ENCODE measurements around the gene PXYLP1. TPM values are rescaled to one million over a fixed set of nuclear protein-coding genes. Genes with fewer than 3 reads are reported as not detected.

The PXYLP1 gene
- total RNA-seq, 3 donors from 2014 or later (not counting 1 experiment from before 2014, with no cell fraction given) = 13.0 to 32.4 (median 21.7) TPM

DNA sequence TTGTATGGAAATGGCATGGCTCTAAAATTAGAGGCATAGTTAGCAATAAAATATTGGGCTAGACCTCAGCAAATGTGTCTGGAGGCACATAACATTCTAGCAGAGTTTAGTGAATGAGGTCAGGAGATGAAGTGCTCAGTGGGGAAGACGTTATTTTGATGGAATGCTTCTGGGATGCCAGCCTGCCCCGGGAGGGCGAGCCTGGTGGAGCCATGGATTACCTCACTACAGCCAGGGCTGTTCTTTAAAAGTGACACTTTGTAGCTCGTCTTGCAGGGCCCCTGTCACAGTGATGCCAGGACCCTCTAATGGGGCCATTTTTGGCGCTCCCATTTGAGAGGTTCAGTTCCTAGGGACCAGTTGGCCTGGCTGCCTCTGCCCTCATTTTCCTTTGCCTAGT is 48.5 kb downstream of the PXYLP1 start:
- Histone ChIP-seq H3K4me3 (ENCODE audit: low read length) (no peak overlapping the region), H3K36me3 (ENCODE audit: control insufficient read depth, insufficient read depth, low read length) (peaks cover 12% of the 10 kb centered on the region)
- no peaks in the 10 kb centered on the region for H3K36me3 Mint-ChIP-seq

GRCh38 chr3:141280690-141281089 is 49.1 kb downstream of the PXYLP1 start:
- Histone ChIP-seq H3K27ac (ENCODE audit: low read length) (no peak overlapping the region), H3K4me3 (ENCODE audit: low read length) (no peak overlapping the region), H3K4me1 (ENCODE audit: control insufficient read depth, insufficient read depth, low read length) (peaks cover 10% of the 10 kb centered on the region), H3K27me3 (ENCODE audit: control insufficient read depth, insufficient read depth, low read length) (no peaks in the 10 kb centered on the region), H3K36me3 (ENCODE audit: control insufficient read depth, insufficient read depth, low read length) (peaks cover 12% of the 10 kb centered on the region), H3K9me3 (ENCODE audit: control insufficient read depth, insufficient read depth, low read length) (no peaks in the 10 kb centered on the region)
- intact Hi-C loops (cut with micrococcal nuclease) = no loop called here
- peaks cover 6 to 8% of the 10 kb centered on the region in 2 donors for H3K4me1 Mint-ChIP-seq
- TF ChIP-seq, protein P1, sequence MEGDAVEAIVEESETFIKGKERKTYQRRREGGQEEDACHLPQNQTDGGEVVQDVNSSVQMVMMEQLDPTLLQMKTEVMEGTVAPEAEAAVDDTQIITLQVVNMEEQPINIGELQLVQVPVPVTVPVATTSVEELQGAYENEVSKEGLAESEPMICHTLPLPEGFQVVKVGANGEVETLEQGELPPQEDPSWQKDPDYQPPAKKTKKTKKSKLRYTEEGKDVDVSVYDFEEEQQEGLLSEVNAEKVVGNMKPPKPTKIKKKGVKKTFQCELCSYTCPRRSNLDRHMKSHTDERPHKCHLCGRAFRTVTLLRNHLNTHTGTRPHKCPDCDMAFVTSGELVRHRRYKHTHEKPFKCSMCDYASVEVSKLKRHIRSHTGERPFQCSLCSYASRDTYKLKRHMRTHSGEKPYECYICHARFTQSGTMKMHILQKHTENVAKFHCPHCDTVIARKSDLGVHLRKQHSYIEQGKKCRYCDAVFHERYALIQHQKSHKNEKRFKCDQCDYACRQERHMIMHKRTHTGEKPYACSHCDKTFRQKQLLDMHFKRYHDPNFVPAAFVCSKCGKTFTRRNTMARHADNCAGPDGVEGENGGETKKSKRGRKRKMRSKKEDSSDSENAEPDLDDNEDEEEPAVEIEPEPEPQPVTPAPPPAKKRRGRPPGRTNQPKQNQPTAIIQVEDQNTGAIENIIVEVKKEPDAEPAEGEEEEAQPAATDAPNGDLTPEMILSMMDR (IDR thresholded peaks at IDR 0.05) = no peak
- DNase-seq (no peak), ATAC-seq (no peak)
- no peak overlapping the region for H3K4me3 Mint-ChIP-seq
- no peaks in the 10 kb centered on the region for H3K9me3 Mint-ChIP-seq
- no peaks in the 10 kb centered on the region for H3K27me3 Mint-ChIP-seq (ENCODE audit: low read depth in 2 of 2)
- H3K27ac Mint-ChIP-seq = no peak overlapping the region
- H3K36me3 Mint-ChIP-seq = no peaks in the 10 kb centered on the region
- WGBS (ENCODE audit: insufficient coverage) = 97% methylated on average over 4 of the region's 4 CpGs

More for the DNA sequence above, 48.5 kb downstream of the PXYLP1 start:
- H3K9me3 Mint-ChIP-seq = no peaks in the 10 kb centered on the region
- Histone ChIP-seq H3K9me3 (ENCODE audit: control insufficient read depth, insufficient read depth, low read length) (no peaks in the 10 kb centered on the region), H3K27ac (ENCODE audit: low read length) (no peak overlapping the region), H3K27me3 (ENCODE audit: control insufficient read depth, insufficient read depth, low read length) (no peaks in the 10 kb centered on the region), H3K4me1 (ENCODE audit: control insufficient read depth, insufficient read depth, low read length) (peaks cover 15% of the 10 kb centered on the region)
- H3K4me3 Mint-ChIP-seq = no peak overlapping the region
- intact Hi-C loops (cut with micrococcal nuclease) = no loop called here
- ATAC-seq (no peak), DNase-seq (no peak)
- 86% methylated on average over 5 of the region's 5 CpGs for WGBS (ENCODE audit: insufficient coverage)
- H3K4me1 Mint-ChIP-seq = peaks cover 11 to 13% of the 10 kb centered on the region in 2 donors
- no peaks in the 10 kb centered on the region for H3K27me3 Mint-ChIP-seq (ENCODE audit: low read depth in 2 of 2)
- no peak overlapping the region for H3K27ac Mint-ChIP-seq
- TF ChIP-seq, protein P1 (IDR thresholded peaks at IDR 0.05) = no peak

DNA sequence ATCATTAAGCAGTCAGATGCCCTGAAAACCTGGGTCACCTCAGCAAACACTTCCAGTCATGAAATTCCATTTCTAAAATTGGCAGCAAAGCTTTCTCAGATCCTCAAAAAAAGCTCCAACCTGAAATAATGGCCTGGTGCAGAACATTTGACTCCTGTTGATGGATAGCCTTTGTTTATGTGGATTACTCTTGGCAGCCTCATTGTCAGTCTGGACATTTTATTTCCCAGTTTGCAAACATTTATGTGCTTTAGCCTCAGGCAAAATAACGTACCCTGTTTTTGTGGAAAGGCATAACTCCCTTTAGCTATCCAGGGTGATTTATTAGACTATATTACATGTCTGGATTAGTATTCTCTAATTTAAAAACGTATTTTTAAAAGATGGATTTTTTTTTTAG is 53.9 kb downstream of the PXYLP1 start:
- Mint-ChIP-seq H3K27ac (no peak overlapping the region), H3K4me1 (no peaks in the 10 kb centered on the region), H3K27me3 (ENCODE audit: low read depth in 2 of 2) (no peaks in the 10 kb centered on the region), H3K4me3 (no peak overlapping the region), H3K36me3 (no peaks in the 10 kb centered on the region), H3K9me3 (no peaks in the 10 kb centered on the region)
- H3K27ac ChIP-seq (ENCODE audit: low read length) = no peak overlapping the region
- peaks cover 23% of the 10 kb centered on the region for H3K36me3 ChIP-seq (ENCODE audit: control insufficient read depth, insufficient read depth, low read length)
- no peaks in the 10 kb centered on the region for H3K9me3 ChIP-seq (ENCODE audit: control insufficient read depth, insufficient read depth, low read length)
- H3K4me3 ChIP-seq (ENCODE audit: low read length) = no peak overlapping the region
- no peaks in the 10 kb centered on the region for H3K27me3 ChIP-seq (ENCODE audit: control insufficient read depth, insufficient read depth, low read length)
- no peaks in the 10 kb centered on the region for H3K4me1 ChIP-seq (ENCODE audit: control insufficient read depth, insufficient read depth, low read length)
- WGBS (ENCODE audit: insufficient coverage) = 86% methylated on average over 2 of the region's 2 CpGs
- DNase-seq = no peak
- ATAC-seq = no peak
- TF ChIP-seq, protein P1 (IDR thresholded peaks at IDR 0.05) = no peak
- intact Hi-C loops (cut with micrococcal nuclease) = no loop called here

GRCh38 chr3:141286856-141287255 is 55.2 kb downstream of the PXYLP1 start:
- no peaks in the 10 kb centered on the region for H3K27me3 ChIP-seq (ENCODE audit: control insufficient read depth, insufficient read depth, low read length)
- no peak overlapping the region for H3K4me3 ChIP-seq (ENCODE audit: low read length)
- intact Hi-C loops (cut with micrococcal nuclease) = no loop called here
- DNase-seq (no peak), ATAC-seq (no peak)
- Mint-ChIP-seq H3K27ac (no peak overlapping the region), H3K4me1 (no peaks in the 10 kb centered on the region), H3K4me3 (no peak overlapping the region), H3K36me3 (no peaks in the 10 kb centered on the region), H3K27me3 (ENCODE audit: low read depth in 2 of 2) (no peaks in the 10 kb centered on the region), H3K9me3 (no peaks in the 10 kb centered on the region)
- H3K27ac ChIP-seq (ENCODE audit: low read length) = no peak overlapping the region
- WGBS (ENCODE audit: insufficient coverage) = 93% methylated on average over 14 of the region's 14 CpGs
- no peaks in the 10 kb centered on the region for H3K9me3 ChIP-seq (ENCODE audit: control insufficient read depth, insufficient read depth, low read length)
- peaks cover 16% of the 10 kb centered on the region for H3K36me3 ChIP-seq (ENCODE audit: control insufficient read depth, insufficient read depth, low read length)
- H3K4me1 ChIP-seq (ENCODE audit: control insufficient read depth, insufficient read depth, low read length) = no peaks in the 10 kb centered on the region
- TF ChIP-seq, protein P1 (IDR thresholded peaks at IDR 0.05) = no peak
